Measurements from ENCODE around the gene IFNAR2. TPM values are rescaled to one million over a fixed set of nuclear protein-coding genes. Genes with fewer than 3 reads are reported as not detected.

IFNAR2 gene
- total and polyA plus RNA-seq, 4 donors, result 11.3 to 29.5 (median 27.1) TPM

- Histone ChIP-seq H3K36me3 (ENCODE audit: control insufficient read depth, insufficient read depth, low read length) (peaks cover 31% of the 10 kb centered on the region), H3K27ac (ENCODE audit: low read depth, low read length) (no peak overlapping the region), H3K9me3 (ENCODE audit: control insufficient read depth, insufficient read depth, low read length) (no peaks in the 10 kb centered on the region), H3K27me3 (ENCODE audit: control insufficient read depth, insufficient read depth, low read length) (no peaks in the 10 kb centered on the region), H3K4me1 (ENCODE audit: control insufficient read depth, insufficient read depth, low read length) (no peaks in the 10 kb centered on the region), H3K4me3 (ENCODE audit: low read depth, low read length) (no peak overlapping the region)
- no peak for DNase-seq (ENCODE audit: low read depth in 4 of 6, low spot score in 6 of 6)
- WGBS (ENCODE audit: insufficient coverage), result no CpG with 5 or more reads among the region's 2 CpGs
Observed at GRCh38 chr21:33259428-33259827, 29.7 kb downstream of the IFNAR2 start.

- H3K9me3 ChIP-seq (ENCODE audit: control insufficient read depth, insufficient read depth, low read length), result no peaks in the 10 kb centered on the region
- no peaks in the 10 kb centered on the region for H3K4me1 ChIP-seq (ENCODE audit: control insufficient read depth, insufficient read depth, low read length)
- 75% methylated on average over 2 of the region's 7 CpGs for WGBS (ENCODE audit: insufficient coverage)
- H3K27ac ChIP-seq (ENCODE audit: low read depth, low read length), result no peak overlapping the region
- no peaks in the 10 kb centered on the region for H3K27me3 ChIP-seq (ENCODE audit: control insufficient read depth, insufficient read depth, low read length)
- no peak for DNase-seq (ENCODE audit: low read depth in 4 of 6, low spot score in 6 of 6)
- H3K36me3 ChIP-seq (ENCODE audit: control insufficient read depth, insufficient read depth, low read length), result peaks cover 33% of the 10 kb centered on the region
- H3K4me3 ChIP-seq (ENCODE audit: low read depth, low read length), result no peak overlapping the region
Observed at GRCh38 chr21:33259995-33260394, 30.3 kb downstream of the IFNAR2 start.

- Histone ChIP-seq H3K36me3 (ENCODE audit: control insufficient read depth, insufficient read depth, low read length) (peaks cover 33% of the 10 kb centered on the region), H3K4me1 (ENCODE audit: control insufficient read depth, insufficient read depth, low read length) (peaks cover 8% of the 10 kb centered on the region), H3K27ac (ENCODE audit: low read depth, low read length) (no peak overlapping the region), H3K9me3 (ENCODE audit: control insufficient read depth, insufficient read depth, low read length) (no peaks in the 10 kb centered on the region), H3K4me3 (ENCODE audit: low read depth, low read length) (no peak overlapping the region), H3K27me3 (ENCODE audit: control insufficient read depth, insufficient read depth, low read length) (no peaks in the 10 kb centered on the region)
- no CpG with 5 or more reads among the region's 3 CpGs for WGBS (ENCODE audit: insufficient coverage)
- DNase-seq (ENCODE audit: low read depth in 4 of 6, low spot score in 6 of 6), result no peak
Observed at GRCh38 chr21:33261635-33262034, 31.9 kb downstream of the IFNAR2 start.

- H3K9me3 ChIP-seq (ENCODE audit: control insufficient read depth, insufficient read depth, low read length), result no peaks in the 10 kb centered on the region
- WGBS (ENCODE audit: insufficient coverage), result 99% methylated on average over 10 of the region's 11 CpGs
- H3K27me3 ChIP-seq (ENCODE audit: control insufficient read depth, insufficient read depth, low read length), result no peaks in the 10 kb centered on the region
- H3K36me3 ChIP-seq (ENCODE audit: control insufficient read depth, insufficient read depth, low read length), result peaks cover 22% of the 10 kb centered on the region
- H3K27ac ChIP-seq (ENCODE audit: low read depth, low read length), result no peak overlapping the region
- H3K4me3 ChIP-seq (ENCODE audit: low read depth, low read length), result no peak overlapping the region
- no peak for DNase-seq (ENCODE audit: low read depth in 4 of 6, low spot score in 6 of 6)
- peaks cover 16% of the 10 kb centered on the region for H3K4me1 ChIP-seq (ENCODE audit: control insufficient read depth, insufficient read depth, low read length)
Observed at GRCh38 chr21:33262921-33263320, 33.2 kb downstream of the IFNAR2 start.

- no peak for DNase-seq (ENCODE audit: low read depth in 4 of 6, low spot score in 6 of 6)
- 83% methylated on average over 11 of the region's 11 CpGs for WGBS (ENCODE audit: insufficient coverage)
- Histone ChIP-seq H3K27me3 (ENCODE audit: control insufficient read depth, insufficient read depth, low read length) (no peaks in the 10 kb centered on the region), H3K4me1 (ENCODE audit: control insufficient read depth, insufficient read depth, low read length) (peaks cover 19% of the 10 kb centered on the region), H3K27ac (ENCODE audit: low read depth, low read length) (no peak overlapping the region), H3K4me3 (ENCODE audit: low read depth, low read length) (no peak overlapping the region), H3K36me3 (ENCODE audit: control insufficient read depth, insufficient read depth, low read length) (peaks cover 26% of the 10 kb centered on the region), H3K9me3 (ENCODE audit: control insufficient read depth, insufficient read depth, low read length) (no peaks in the 10 kb centered on the region)
Observed at GRCh38 chr21:33264561-33264960, 34.8 kb downstream of the IFNAR2 start.

- DNase-seq (ENCODE audit: low read depth in 4 of 6, low spot score in 6 of 6), result peak in 1 of 6 donors; percentile 41
- H3K27ac ChIP-seq (ENCODE audit: low read depth, low read length), result peak overlapping the region; percentile 47
- H3K27me3 ChIP-seq (ENCODE audit: control insufficient read depth, insufficient read depth, low read length), result no peaks in the 10 kb centered on the region
- no peaks in the 10 kb centered on the region for H3K9me3 ChIP-seq (ENCODE audit: control insufficient read depth, insufficient read depth, low read length)
- H3K36me3 ChIP-seq (ENCODE audit: control insufficient read depth, insufficient read depth, low read length), result peaks cover 26% of the 10 kb centered on the region
- H3K4me1 ChIP-seq (ENCODE audit: control insufficient read depth, insufficient read depth, low read length), result peaks cover 19% of the 10 kb centered on the region
- 38% methylated on average over 9 of the region's 12 CpGs for WGBS (ENCODE audit: insufficient coverage)
- H3K4me3 ChIP-seq (ENCODE audit: low read depth, low read length), result peak overlapping the region; percentile 69
Observed at GRCh38 chr21:33265664-33266049, 35.9 kb downstream of the IFNAR2 start.

GRCh38 chr21:33266050-33266788 is 36.5 kb downstream of the IFNAR2 start, which contains the start of gene IL10RB:
IL10RB (plus strand) TSS chr21:33266367; CDS start chr21:33266466, 99 bp downstream.
- no peaks in the 10 kb centered on the region for H3K27me3 ChIP-seq (ENCODE audit: control insufficient read depth, insufficient read depth, low read length)
- WGBS (ENCODE audit: insufficient coverage), result under 1% methylated on average over 54 of the region's 60 CpGs
- H3K4me1 ChIP-seq (ENCODE audit: control insufficient read depth, insufficient read depth, low read length), result peaks cover 19% of the 10 kb centered on the region
- peak within 1 kb of the TSS; percentile 69 for H3K4me3 ChIP-seq (ENCODE audit: low read depth, low read length)
- no peaks in the 10 kb centered on the region for H3K9me3 ChIP-seq (ENCODE audit: control insufficient read depth, insufficient read depth, low read length)
- H3K36me3 ChIP-seq (ENCODE audit: control insufficient read depth, insufficient read depth, low read length), result peaks cover 28% of the 10 kb centered on the region
- H3K27ac ChIP-seq (ENCODE audit: low read depth, low read length), result peak within 1 kb of the TSS; percentile 47
- DNase-seq (ENCODE audit: low read depth in 4 of 6, low spot score in 6 of 6), result peak; percentile 21 to 89 (median 52)

- no peaks in the 10 kb centered on the region for H3K9me3 ChIP-seq (ENCODE audit: control insufficient read depth, insufficient read depth, low read length)
- peak overlapping the region; percentile 69 for H3K4me3 ChIP-seq (ENCODE audit: low read depth, low read length)
- peaks cover 28% of the 10 kb centered on the region for H3K36me3 ChIP-seq (ENCODE audit: control insufficient read depth, insufficient read depth, low read length)
- DNase-seq (ENCODE audit: low read depth in 4 of 6, low spot score in 6 of 6), result no peak
- peaks cover 19% of the 10 kb centered on the region for H3K4me1 ChIP-seq (ENCODE audit: control insufficient read depth, insufficient read depth, low read length)
- WGBS (ENCODE audit: insufficient coverage), result 19% methylated on average over 8 of the region's 8 CpGs
- H3K27me3 ChIP-seq (ENCODE audit: control insufficient read depth, insufficient read depth, low read length), result no peaks in the 10 kb centered on the region
- H3K27ac ChIP-seq (ENCODE audit: low read depth, low read length), result peak overlapping the region; percentile 29
Observed at GRCh38 chr21:33266789-33267135, 37.0 kb downstream of the IFNAR2 start.

GRCh38 chr21:33267250-33267649 is 37.5 kb downstream of the IFNAR2 start:
- Histone ChIP-seq H3K36me3 (ENCODE audit: control insufficient read depth, insufficient read depth, low read length) (peaks cover 26% of the 10 kb centered on the region), H3K9me3 (ENCODE audit: control insufficient read depth, insufficient read depth, low read length) (no peaks in the 10 kb centered on the region), H3K27ac (ENCODE audit: low read depth, low read length) (peak overlapping the region; percentile 29), H3K4me3 (ENCODE audit: low read depth, low read length) (peak overlapping the region; percentile 69), H3K27me3 (ENCODE audit: control insufficient read depth, insufficient read depth, low read length) (no peaks in the 10 kb centered on the region), H3K4me1 (ENCODE audit: control insufficient read depth, insufficient read depth, low read length) (peaks cover 19% of the 10 kb centered on the region)
- DNase-seq (ENCODE audit: low read depth in 4 of 6, low spot score in 6 of 6), result peak in 3 of 6 donors; percentile 8 to 44 (median 34)
- WGBS (ENCODE audit: insufficient coverage), result no CpG with 5 or more reads among the region's 7 CpGs

GRCh38 chr21:33268393-33268736 is 38.6 kb downstream of the IFNAR2 start:
- no peaks in the 10 kb centered on the region for H3K9me3 ChIP-seq (ENCODE audit: control insufficient read depth, insufficient read depth, low read length)
- 100% methylated on average over 2 of the region's 7 CpGs for WGBS (ENCODE audit: insufficient coverage)
- peaks cover 19% of the 10 kb centered on the region for H3K4me1 ChIP-seq (ENCODE audit: control insufficient read depth, insufficient read depth, low read length)
- H3K27ac ChIP-seq (ENCODE audit: low read depth, low read length), result no peak overlapping the region
- DNase-seq (ENCODE audit: low read depth in 4 of 6, low spot score in 6 of 6), result no peak
- H3K4me3 ChIP-seq (ENCODE audit: low read depth, low read length), result no peak overlapping the region
- H3K36me3 ChIP-seq (ENCODE audit: control insufficient read depth, insufficient read depth, low read length), result peaks cover 20% of the 10 kb centered on the region
- no peaks in the 10 kb centered on the region for H3K27me3 ChIP-seq (ENCODE audit: control insufficient read depth, insufficient read depth, low read length)

Data from spinal cord (tissue), 10 donors.